ENCODE measurements around the gene HMGCS1.
"Not testable (repeated sequence)": the region's sequence is repeated elsewhere in the genome, so short reads cannot be mapped to it uniquely, and the experiment has no call there.

HMGCS1 gene

DNA sequence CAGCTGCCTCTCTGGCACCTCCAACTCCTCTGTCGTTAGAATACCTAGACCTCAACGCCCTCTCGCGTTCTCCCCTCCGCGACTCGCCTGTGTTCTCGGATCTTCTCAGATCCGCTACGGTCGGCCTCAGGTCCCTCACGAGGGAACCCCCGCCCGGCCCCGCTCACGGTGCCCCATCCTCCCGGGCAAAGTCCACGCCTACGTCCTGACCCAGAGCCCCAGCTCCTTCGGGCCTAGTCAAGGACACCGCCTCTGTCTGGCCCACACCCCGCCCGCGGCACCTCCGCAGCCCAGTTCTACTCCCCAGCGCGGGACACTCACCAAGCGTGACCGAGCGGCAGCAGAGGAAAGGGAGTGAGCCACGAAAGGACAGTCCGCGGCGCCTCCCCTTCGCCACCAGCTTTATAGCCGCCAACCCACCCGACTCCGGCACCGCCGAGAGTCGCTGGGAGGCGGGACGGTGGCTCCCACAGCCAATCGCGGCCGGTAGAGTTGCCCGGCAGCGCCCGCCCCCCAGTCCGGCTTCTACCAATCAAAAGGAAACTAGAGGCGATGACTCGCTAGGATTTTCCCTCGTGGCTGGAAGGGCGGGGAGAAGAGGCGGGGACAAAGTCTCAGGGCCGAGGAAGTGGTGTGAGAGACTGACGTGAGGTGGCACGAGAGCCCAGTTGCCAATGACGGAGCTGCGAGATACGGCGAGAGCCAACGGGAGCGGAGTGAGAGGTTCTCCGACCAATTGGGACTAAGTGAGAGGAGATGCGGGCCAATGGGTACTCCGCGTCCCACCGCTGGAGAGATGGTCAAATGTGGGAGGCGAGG is at the start of gene HMGCS1:
HMGCS1 (minus strand) TSS at position 378 of the 819 bp plus-strand sequence. CDS start 14,447 bp downstream, outside the sequence.
- intact Hi-C loops (cut with DNase I), result loop anchor here (1.0 to 10.0 kb wide), 5 partner anchors 72 to 242 kb away; partner anchors contain the start of genes NIM1K, PAIP1 and TMEM267
- peak; percentile 97 to 100 (median 99) for DNase-seq

DNA sequence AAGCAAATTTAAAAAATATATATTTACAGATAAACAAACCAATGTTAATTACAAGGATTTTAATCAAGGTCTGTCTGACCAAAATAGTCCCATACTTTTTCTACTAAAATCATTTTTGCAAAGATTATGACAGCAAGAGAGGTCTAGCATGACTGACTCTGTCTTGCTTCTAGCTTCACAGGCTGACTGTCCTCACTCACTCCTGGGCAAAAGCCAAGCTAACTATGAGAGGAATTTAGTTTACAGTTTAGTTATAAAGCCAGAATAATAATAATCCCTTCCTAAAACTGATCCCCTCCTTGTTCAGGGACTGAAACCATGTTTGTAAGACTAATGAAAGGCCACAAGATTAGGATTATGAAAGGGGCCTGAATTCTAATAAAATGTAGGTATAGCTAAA is 45.5 kb upstream of the HMGCS1 start:
- no peak for DNase-seq
- intact Hi-C loops (cut with DNase I), result no loop called here

DNA sequence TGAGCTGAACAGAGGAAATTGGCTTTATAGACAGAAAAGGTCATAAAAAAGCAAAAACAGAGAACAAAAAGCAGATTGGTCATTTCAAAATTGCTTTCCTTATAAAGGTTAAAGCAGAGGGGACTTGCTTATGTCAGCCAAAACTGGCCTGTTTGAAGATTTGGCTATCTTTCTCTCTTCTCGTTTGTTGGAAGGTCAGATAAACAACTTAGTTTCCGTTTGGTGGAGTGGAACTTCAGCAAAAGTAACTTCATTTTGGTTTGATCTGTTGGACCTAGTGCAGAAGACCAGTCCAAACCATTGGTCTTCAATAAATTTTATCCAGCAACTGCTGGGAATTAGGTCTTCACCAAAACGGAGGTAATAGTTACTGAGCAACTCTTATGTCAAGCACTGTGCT is 45.1 kb upstream of the HMGCS1 start:
- no peak for DNase-seq
- intact Hi-C loops (cut with DNase I), result no loop called here

GRCh38 chr5:43357878-43358281 is 44.7 kb upstream of the HMGCS1 start:
- intact Hi-C loops (cut with DNase I), result no loop called here
- no peak for DNase-seq

DNA sequence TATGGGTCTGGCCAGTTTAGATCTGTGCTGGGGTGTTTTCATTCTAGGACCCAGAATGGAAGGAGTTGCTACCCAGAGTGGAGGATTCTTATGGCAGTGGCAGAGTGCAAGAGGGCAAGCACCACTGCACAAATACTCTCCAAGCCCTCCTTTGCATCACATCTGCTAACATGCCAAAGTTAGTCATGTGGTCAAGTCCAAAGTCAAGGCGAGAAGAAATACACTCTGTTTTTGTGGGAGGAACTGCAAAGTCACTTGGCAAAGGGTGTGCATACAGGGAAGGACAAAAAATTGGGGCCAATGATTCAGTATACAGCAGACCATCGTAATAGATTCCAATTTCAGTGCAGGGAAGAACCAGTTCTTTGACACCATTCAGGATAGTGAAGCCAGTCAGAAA is 43.9 kb upstream of the HMGCS1 start:
- DNase-seq, result no peak
- intact Hi-C loops (cut with DNase I), result no loop called here

- intact Hi-C loops (cut with DNase I), result no loop called here
- DNase-seq, result no peak
These were observed 41.6 kb upstream of the HMGCS1 start for GRCh38 chr5:43354774-43355173.

GRCh38 chr5:43353668-43354067 is 40.5 kb upstream of the HMGCS1 start:
- intact Hi-C loops (cut with DNase I), result no loop called here
- DNase-seq, result no peak

DNA sequence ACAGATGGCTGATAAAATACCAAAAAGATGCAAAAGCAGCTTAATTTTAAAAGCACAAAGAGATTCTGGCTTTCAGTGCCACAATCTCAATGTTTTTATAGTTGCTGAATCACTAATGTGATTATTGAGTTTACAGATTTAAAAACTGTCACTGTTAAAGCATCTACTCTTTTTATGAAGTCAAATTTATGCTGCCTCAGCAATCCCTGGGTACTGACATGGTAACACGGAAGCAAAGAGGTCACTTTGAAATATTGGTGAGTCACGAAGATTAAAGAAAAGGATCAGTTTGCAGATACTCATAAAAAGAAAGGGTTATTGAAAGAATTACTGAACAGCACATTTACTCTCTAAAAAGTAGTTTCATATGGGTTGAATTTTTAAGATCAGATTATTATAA is 39.7 kb upstream of the HMGCS1 start:
- DNase-seq, result no peak
- intact Hi-C loops (cut with DNase I), result no loop called here

DNA sequence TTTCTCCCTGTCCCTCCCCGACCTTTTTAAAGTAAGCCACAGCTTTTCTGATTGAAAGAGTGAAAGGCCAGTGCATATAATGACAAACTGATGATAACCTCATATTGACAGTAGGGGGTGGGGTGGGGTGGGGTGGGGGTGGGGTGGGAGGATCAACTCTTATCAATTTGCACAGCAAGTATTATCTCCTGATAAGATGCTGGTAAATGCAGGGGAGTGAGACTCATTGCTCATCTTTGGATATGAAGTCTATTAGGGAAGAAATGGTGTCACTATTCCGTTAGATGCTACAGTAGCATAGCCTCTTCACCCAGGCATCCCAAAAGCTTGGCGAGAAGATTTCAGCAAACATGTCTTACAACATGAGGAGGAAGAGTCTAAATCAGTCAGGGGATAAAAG is 38.9 kb upstream of the HMGCS1 start:
- intact Hi-C loops (cut with DNase I), result no loop called here
- DNase-seq, result no peak

DNA sequence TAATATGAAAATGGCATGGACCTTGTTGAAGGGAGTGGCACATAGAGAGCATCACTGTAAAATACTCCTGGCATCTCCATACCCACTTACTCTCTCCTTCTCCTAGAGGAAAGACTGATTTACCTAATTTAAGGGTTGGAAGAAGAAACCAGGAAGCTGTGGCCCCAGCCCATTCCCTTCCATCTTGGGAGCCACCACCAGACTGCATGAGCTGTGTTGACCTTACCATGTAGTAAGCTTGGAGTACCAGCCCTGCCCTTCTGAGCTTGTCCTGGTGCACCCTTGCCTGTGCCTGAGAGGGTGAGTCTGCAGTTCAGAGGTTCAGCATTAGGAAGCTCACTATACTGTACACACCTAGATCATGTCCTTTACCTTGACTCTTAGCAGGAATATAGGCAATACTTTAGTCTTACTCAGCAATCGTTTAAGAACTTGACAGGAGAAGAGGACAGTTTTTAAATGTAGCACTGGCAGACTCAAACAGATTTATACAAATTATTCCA is 35.7 kb upstream of the HMGCS1 start:
- intact Hi-C loops (cut with DNase I), result no loop called here
- DNase-seq, result no peak

GRCh38 chr5:43348207-43348606 is 35.0 kb upstream of the HMGCS1 start:
- intact Hi-C loops (cut with DNase I), result no loop called here
- DNase-seq, result no peak

DNA sequence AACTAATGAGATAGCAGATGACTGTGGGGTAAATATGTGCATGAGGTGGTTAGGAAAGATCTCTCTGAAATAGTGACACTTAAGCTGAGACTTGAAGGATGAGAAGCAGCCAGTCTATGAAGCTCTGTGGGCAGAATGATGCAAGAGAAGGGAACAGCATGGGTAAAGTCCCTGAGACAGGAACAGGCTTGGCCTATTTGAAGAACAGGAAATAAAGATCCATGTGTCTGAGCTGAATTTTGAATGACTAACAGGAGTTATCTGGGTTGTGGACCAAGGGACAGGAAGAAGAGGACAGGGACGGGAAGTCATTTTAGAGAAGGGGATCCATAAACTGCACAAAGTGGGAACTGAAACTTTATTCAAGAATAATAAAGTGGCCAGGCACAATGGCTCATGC is 25.6 kb upstream of the HMGCS1 start:
- intact Hi-C loops (cut with DNase I), result no loop called here
- DNase-seq, result no peak

DNA sequence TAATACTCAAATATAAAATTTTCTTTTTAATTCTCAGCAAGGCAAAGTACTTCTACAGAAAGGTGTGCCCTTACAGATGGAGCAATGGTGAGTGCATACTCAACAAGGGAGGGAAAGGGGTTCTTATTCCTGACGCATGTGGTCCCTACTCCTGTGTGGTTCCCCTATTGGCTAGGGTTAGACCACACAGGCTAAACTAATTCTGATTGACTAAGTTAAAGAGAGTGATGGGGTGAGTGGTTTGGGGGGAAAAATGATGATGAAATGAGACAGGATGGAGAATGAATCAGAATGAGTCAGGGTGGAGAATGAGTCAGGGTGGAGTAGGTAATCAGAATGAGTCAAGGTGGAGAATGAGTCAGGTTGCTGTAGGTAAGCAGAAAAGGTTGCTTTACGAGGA is 22.9 kb upstream of the HMGCS1 start:
- intact Hi-C loops (cut with DNase I), result no loop called here
- no peak for DNase-seq

DNA sequence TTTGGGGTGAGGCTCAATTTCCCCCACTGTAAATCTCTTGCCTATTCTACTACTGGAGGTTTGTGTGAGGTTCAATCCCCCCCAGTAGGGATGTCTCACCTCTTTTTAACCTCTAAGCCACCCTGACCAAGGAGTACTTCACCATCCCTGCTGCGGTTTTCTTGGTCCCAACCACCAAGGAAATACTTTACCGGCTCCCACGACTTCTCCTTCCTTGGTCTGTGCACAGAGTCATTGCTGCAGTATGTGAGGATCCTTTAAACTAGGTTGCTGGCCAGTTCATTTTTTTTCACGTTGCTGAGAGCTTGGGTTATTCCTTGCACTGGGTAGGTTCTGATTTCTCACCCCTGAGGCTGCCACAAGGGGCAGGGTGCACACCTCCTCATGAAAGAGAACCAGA is 22.5 kb upstream of the HMGCS1 start:
- intact Hi-C loops (cut with DNase I), result no loop called here
- no peak for DNase-seq

GRCh38 chr5:43332401-43332800 is 19.2 kb upstream of the HMGCS1 start:
- DNase-seq, result no peak
- intact Hi-C loops (cut with DNase I), result no loop called here

- intact Hi-C loops (cut with DNase I); DNase-seq: not testable (repeated sequence)
These were observed 12.4 kb upstream of the HMGCS1 start for GRCh38 chr5:43325624-43326023.

GRCh38 chr5:43323488-43323887 is 10.3 kb upstream of the HMGCS1 start:
- not testable (repeated sequence) for DNase-seq

DNA sequence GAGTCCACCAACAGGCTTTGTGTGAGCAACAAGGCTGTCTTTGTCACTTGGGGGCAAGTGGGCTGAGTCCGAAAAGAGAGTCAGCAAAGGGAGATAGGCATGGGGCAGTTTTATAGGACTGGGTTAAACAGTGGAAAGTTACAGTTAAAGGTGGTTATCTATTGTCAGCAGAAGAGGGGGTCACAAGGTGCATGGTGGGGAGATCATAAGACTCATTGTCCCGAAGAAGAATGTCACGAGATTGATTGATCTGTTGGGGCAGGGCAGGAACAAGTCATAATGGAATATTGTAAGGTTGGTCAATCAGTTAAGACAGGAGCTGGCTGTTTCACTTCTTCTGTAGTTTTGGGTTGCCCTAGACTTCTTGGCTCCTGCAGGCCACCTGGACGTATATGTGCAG is 7.6 kb upstream of the HMGCS1 start:
- intact Hi-C loops (cut with DNase I), result no loop called here
- DNase-seq, result no peak

More at GRCh38 chr5:43323488-43323887, 10.3 kb upstream of the HMGCS1 start:
- intact Hi-C loops (cut with DNase I), result not testable (repeated sequence)

GRCh38 chr5:43316421-43316820 is 3.2 kb upstream of the HMGCS1 start:
- intact Hi-C loops (cut with DNase I), result loop anchor here (10.0 kb wide), 2 partner anchors 68 to 238 kb away; partner anchors contain the start of gene PAIP1

GRCh38 chr5:43315682-43316081 is 2.5 kb upstream of the HMGCS1 start:
- no peak for DNase-seq
- intact Hi-C loops (cut with DNase I), result loop anchor here (10.0 kb wide), 2 partner anchors 69 to 239 kb away; partner anchors contain the start of gene PAIP1

More at GRCh38 chr5:43316421-43316820, 3.2 kb upstream of the HMGCS1 start:
- no peak for DNase-seq

DNA sequence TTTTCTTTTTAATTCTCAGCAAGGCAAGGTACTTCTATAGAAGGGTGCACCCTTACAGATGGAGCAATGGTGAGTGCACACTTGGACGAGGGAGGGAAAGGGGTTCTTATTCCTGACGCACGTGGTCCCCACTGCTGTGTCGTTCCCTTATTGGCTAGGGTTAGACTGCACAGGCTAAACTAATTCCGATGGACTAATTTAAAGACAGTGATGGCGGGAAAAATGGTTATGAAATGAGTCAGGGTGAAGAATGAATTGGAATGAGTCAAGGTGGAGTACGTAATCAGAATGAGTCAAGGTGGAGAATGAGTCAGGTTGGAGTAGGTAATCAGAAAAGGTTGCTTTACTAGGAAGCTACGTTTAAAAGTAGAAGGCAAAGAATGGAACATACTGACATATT is 2.1 kb upstream of the HMGCS1 start:
- no peak for DNase-seq
- intact Hi-C loops (cut with DNase I), result loop anchor here (10.0 kb wide), 2 partner anchors 70 to 240 kb away; partner anchors contain the start of gene PAIP1

DNA sequence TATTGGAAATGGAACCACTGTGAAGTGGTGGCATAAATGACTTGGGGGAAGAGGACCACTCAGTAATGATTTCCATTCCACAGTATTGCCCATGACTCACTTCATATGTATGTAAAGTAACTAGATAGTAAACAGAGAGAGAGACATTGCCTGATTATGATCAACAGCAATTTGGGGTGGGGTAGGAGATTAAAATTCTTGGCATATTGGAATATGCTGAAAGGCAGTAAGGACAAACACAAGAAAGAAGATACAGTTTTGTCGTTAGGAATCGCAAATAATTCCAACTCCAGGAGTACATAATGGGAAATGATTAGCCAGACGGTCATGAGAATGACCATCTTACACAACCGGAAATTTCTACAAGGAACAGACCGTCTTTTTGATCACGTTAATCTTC is 1.5 kb upstream of the HMGCS1 start:
- no peak for DNase-seq
- intact Hi-C loops (cut with DNase I), result loop anchor here (5.0 to 10.0 kb wide), 4 partner anchors 70 to 240 kb away; partner anchors contain the start of genes NIM1K, PAIP1 and TMEM267

Measured in posterior cingulate gyrus (tissue), 11 donors.